Liver (tissue), 9 donors: ENCODE results near the gene TSPAN31. TPM values are rescaled to one million over a fixed set of nuclear protein-coding genes. Genes with fewer than 3 reads are reported as not detected.

Experiments
- DNase-seq: peaks from one replicate; pipeline ENCODE4 v3.0.0-alpha.2; 2017; ENCODE audit warnings: low spot score
- H3K27ac ChIP-seq, 2 donors: one replicate each; pipeline ENCODE4 v1.7.0; 2013; ENCODE audit warnings: inconsistent platforms in 2 of 2, low read length in 2 of 2, control low read depth in 1 of 2, low read depth in 1 of 2, mild to moderate bottlenecking in 1 of 2
- H3K27me3 ChIP-seq, 4 donors: one replicate each; pipeline versions ENCODE4 v1.6.1 to v1.7.0; 2013; ENCODE audit warnings: low read length in 3 of 4, inconsistent platforms in 1 of 4, mild to moderate bottlenecking in 1 of 4, moderate library complexity in 1 of 4; ENCODE audit not compliant: control insufficient read depth in 4 of 4, insufficient read depth in 4 of 4
- H3K36me3 ChIP-seq, 4 donors: one replicate each; pipeline versions ENCODE4 v1.6.1 to v1.7.0; 2013; ENCODE audit warnings: low read length in 3 of 4, mild to moderate bottlenecking in 3 of 4, low read depth in 1 of 4, moderate library complexity in 1 of 4; ENCODE audit not compliant: control insufficient read depth in 4 of 4, insufficient read depth in 3 of 4
- H3K4me1 ChIP-seq, 4 donors: one replicate each; pipeline versions ENCODE4 v1.6.1 to v1.7.0; 2013; ENCODE audit warnings: low read length in 3 of 4, mild to moderate bottlenecking in 3 of 4, moderate library complexity in 1 of 4; ENCODE audit not compliant: control insufficient read depth in 4 of 4, insufficient read depth in 4 of 4
- H3K4me3 ChIP-seq, 3 donors: one replicate each; pipeline versions ENCODE4 v1.6.1 to v1.7.0; 2013; ENCODE audit warnings: low read length in 3 of 3, control low read depth in 1 of 3, low read depth in 1 of 3, mild to moderate bottlenecking in 1 of 3
- H3K9ac ChIP-seq, 2 donors: one replicate each; pipeline ENCODE4 v1.7.0; 2013; ENCODE audit warnings: low read length in 2 of 2, mild to moderate bottlenecking in 2 of 2, moderate library complexity in 2 of 2, control low read depth in 1 of 2, low read depth in 1 of 2
- H3K9me3 ChIP-seq, 4 donors: one replicate each; pipeline versions ENCODE4 v1.6.1 to v1.7.0; 2013; ENCODE audit warnings: low read length in 3 of 4; ENCODE audit not compliant: control insufficient read depth in 4 of 4
- ATF3 ChIP-seq: IDR thresholded peaks from 2 replicates; pipeline ENCODE4 v1.6.1; 2016; ENCODE audit warnings: antibody characterized with exemption
- CTCF ChIP-seq: fragments of 150-350 bp; IDR thresholded peaks from 2 replicates; pipeline ENCODE4 v1.5.1; 2017; ENCODE audit warnings: improper control_type of control experiment, low read depth, low read length; ENCODE audit not compliant: missing input control
- EGR1 ChIP-seq, 2 donors: IDR thresholded peaks; 2 replicates each; pipeline ENCODE4 v1.6.1; 2016 to 2018; ENCODE audit warnings: antibody characterized with exemption in 2 of 2, low read depth in 2 of 2
- FOXA1 ChIP-seq: IDR thresholded peaks from 2 replicates; pipeline ENCODE4 v1.6.1; 2016; ENCODE audit warnings: antibody characterized with exemption
- HNF4A ChIP-seq, 2 donors: conservative IDR thresholded peaks; 2 replicates each; pipeline ENCODE4 v1.6.1; 2016; ENCODE audit warnings: antibody characterized with exemption in 2 of 2, mild to moderate bottlenecking in 2 of 2
- HNF4G ChIP-seq: IDR thresholded peaks from 2 replicates; pipeline ENCODE4 v1.6.1; 2016; ENCODE audit warnings: antibody characterized with exemption
- JUND ChIP-seq, 2 donors: IDR thresholded peaks; 2 replicates each; pipeline ENCODE4 v1.6.1; 2016; ENCODE audit warnings: antibody characterized with exemption in 2 of 2
- MAX ChIP-seq: IDR thresholded peaks from 2 replicates; pipeline ENCODE4 v1.6.1; 2016; ENCODE audit warnings: antibody characterized with exemption
- RAD21 ChIP-seq, 2 donors: IDR thresholded peaks; 2 replicates each; pipeline ENCODE4 v1.6.1; 2016; ENCODE audit warnings: antibody characterized with exemption in 2 of 2, mild to moderate bottlenecking in 2 of 2
- REST ChIP-seq: IDR thresholded peaks from 2 replicates; pipeline ENCODE4 v1.6.1; 2016; ENCODE audit warnings: antibody characterized with exemption, mild to moderate bottlenecking
- RXRA ChIP-seq, 2 donors: IDR thresholded peaks; 2 replicates each; pipeline ENCODE4 v1.6.1; 2017 to 2018; ENCODE audit warnings: antibody characterized with exemption in 2 of 2, mild to moderate bottlenecking in 1 of 2
- YY1 ChIP-seq: IDR thresholded peaks from 2 replicates; pipeline ENCODE4 v1.6.1; 2016; ENCODE audit warnings: antibody characterized with exemption, mild to moderate bottlenecking
- WGBS: extraction: QIAGEN DNeasy Blood & Tissue Kit; methylation state at CpG from one replicate; pipeline ENCODE4 v1.1.7; 2013; 5-methylcytosine and 5-hydroxymethylcytosine counted together
- polyA plus RNA-seq, 2 donors: library from polyadenylated mRNA; stranded (reverse) in 1 of 2; unstranded in 1 of 2; fragments of 200-250 nt in 1 of 2; fragments of >200 nt in 1 of 2; fragmentation: Nextera tagmentation in 1 of 2; extraction: Ambion mirVana in 1 of 2; gene quantifications; one replicate each; pipeline versions ENCODE4 v1.2.1 to v1.2.3, GENCODE V29; 2013 to 2015
- total RNA-seq, 2 donors: library from RNA; depleted of rRNA; stranded (reverse); fragments of >200 nt; gene quantifications; one replicate each; pipeline ENCODE4 v1.2.3, GENCODE V29; 2014
- donor health status: healthy.
- donor health status: healthy.
- donor health status: healthy.
- donor health status: healthy.
- donor health status: healthy.

The TSPAN31 gene
- total and polyA plus RNA-seq, 4 donors = 16.9 to 39.4 (median 24.6) TPM

- H3K27ac ChIP-seq = no peak within 1 kb of the TSS
- H3K4me3 ChIP-seq = peak within 1 kb of the TSS in 1 of 3 donors; percentile 24
- peaks cover 0 to 10% (median 4%) of the 10 kb centered on the region in 4 donors for H3K27me3 ChIP-seq
- no peak within 1 kb of the TSS for H3K9ac ChIP-seq
- DNase-seq = no peak
- H3K36me3 ChIP-seq = no peaks in the 10 kb centered on the region
- no peaks in the 10 kb centered on the region for H3K9me3 ChIP-seq
- WGBS = 17% methylated on average over 36 of the region's 36 CpGs
- peaks cover 3 to 22% (median 15%) of the 10 kb centered on the region in 4 donors for H3K4me1 ChIP-seq
- TF ChIP-seq RAD21 (IDR thresholded peaks at IDR 0.05) (no peak), JUND (IDR thresholded peaks at IDR 0.05) (no peak), MAX (no peak)
These were observed 6.1 kb upstream of the TSPAN31 start, which contains the start of gene AGAP2 for GRCh38 chr12:57738661-57739237. TSS of gene AGAP2 (minus strand) at chr12:57738742. CDS start at chr12:57738246, 496 bp downstream.

- H3K27ac ChIP-seq = no peak overlapping the region
- H3K27me3 ChIP-seq = peaks cover 0 to 10% (median 4%) of the 10 kb centered on the region in 4 donors
- H3K4me1 ChIP-seq = peaks cover 3 to 26% (median 15%) of the 10 kb centered on the region in 4 donors
- no peak for DNase-seq
- no peak overlapping the region for H3K9ac ChIP-seq
- TF ChIP-seq CTCF = no peak
- TF ChIP-seq YY1 = no peak
- TF ChIP-seq EGR1 (IDR thresholded peaks at IDR 0.05; ENCODE audit: low read depth in 2 of 2) = no peak
- TF ChIP-seq HNF4A (conservative IDR thresholded peaks at IDR 0.05) = no peak
- no peak for TF ChIP-seq MAX
- TF ChIP-seq JUND (IDR thresholded peaks at IDR 0.05) = no peak
- TF ChIP-seq HNF4G = no peak
- no peak for TF ChIP-seq REST
- no peak for TF ChIP-seq RXRA (IDR thresholded peaks at IDR 0.05)
- TF ChIP-seq ATF3 = no peak
- TF ChIP-seq FOXA1 = no peak
- H3K9me3 ChIP-seq = no peaks in the 10 kb centered on the region
- no peak overlapping the region for H3K4me3 ChIP-seq
- WGBS = 33% methylated on average over 7 of the region's 7 CpGs
- no peaks in the 10 kb centered on the region for H3K36me3 ChIP-seq
These were observed 5.5 kb upstream of the TSPAN31 start for GRCh38 chr12:57739387-57739786.
